ENCODE data around the gene TDP2. TPM values are rescaled to one million over a fixed set of nuclear protein-coding genes. Genes with fewer than 3 reads are reported as not detected.
"Not testable (repeated sequence)": the region's sequence is repeated elsewhere in the genome, so short reads cannot be mapped to it uniquely, and the experiment has no call there.

The TDP2 gene
- total and polyA plus RNA-seq, 2 donors (not counting 3 experiments of a cell fraction or from before 2014, with no cell fraction given), result 13.7 to 39.2 TPM

DNA sequence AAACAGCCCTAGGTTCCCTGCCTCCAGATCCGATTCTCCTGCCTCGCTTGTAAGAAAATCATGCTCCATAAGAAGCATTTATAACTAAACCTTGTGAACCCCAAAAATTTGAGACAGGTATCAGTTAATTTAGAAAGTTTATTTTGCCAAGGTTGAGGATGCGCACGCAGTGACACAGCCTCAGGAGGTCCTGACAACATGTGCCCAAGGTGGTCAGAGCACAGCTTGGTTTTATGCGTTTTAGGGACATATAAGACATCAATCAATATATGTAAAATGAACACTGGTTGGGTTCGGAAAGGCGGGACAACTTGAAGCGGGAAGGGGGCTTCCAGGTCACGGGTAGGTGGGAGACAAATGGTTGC is 2.3 kb upstream of the TDP2 start:
- Histone ChIP-seq H3K9me1 (replicated peaks; ENCODE audit: control insufficient read depth, extremely low read depth, insufficient read depth, low read length) (no peaks in the 10 kb centered on the region), H3K27ac (ENCODE audit: insufficient read depth, low read depth, low read length) (no peak overlapping the region), H4K20me1 (replicated peaks; ENCODE audit: control insufficient read depth, extremely low read depth, insufficient read depth, low read length) (no peaks in the 10 kb centered on the region), H3K79me2 (ENCODE audit: control insufficient read depth, insufficient read depth, low read length) (peaks cover 22% of the 10 kb centered on the region), H3K9me3 (replicated peaks; ENCODE audit: control insufficient read depth, insufficient read depth, low read length) (no peaks in the 10 kb centered on the region), H2AFZ (ENCODE audit: low read depth, low read length) (no peak overlapping the region), H3K4me1 (ENCODE audit: control insufficient read depth, extremely low read depth, insufficient read depth, low read length) (peaks cover 13% of the 10 kb centered on the region), H3K9ac (replicated peaks; ENCODE audit: extremely low read depth, insufficient read depth, low read length) (no peak overlapping the region), H3K4me2 (ENCODE audit: insufficient read depth, low read length) (no peak overlapping the region), H3K36me3 (ENCODE audit: control insufficient read depth in 2 of 2, extremely low read depth in 1 of 2, insufficient read depth in 2 of 2, low read length in 2 of 2) (peaks cover 0 to 2% of the 10 kb centered on the region in 2 experiments), H3K27me3 (ENCODE audit: control insufficient read depth in 2 of 2, insufficient read depth in 2 of 2, low read length in 2 of 2) (no peaks in the 10 kb centered on the region), H3K4me3 (replicated peaks in 1 of 3; ENCODE audit: insufficient read depth in 1 of 3, low read depth in 1 of 3, low read length in 3 of 3) (no peak overlapping the region)
- no TSS peak for BruUV-seq (replicated peaks)
- no peak for FAIRE-seq
- CTCF ChIA-PET, result no interaction called here
- no peak for DNase-seq (ENCODE audit: low read depth, low spot score)
- intact Hi-C loops (cut with micrococcal nuclease) (loop anchor here (5.0 kb wide), 1 partner anchor 33 kb away; no protein-coding TSS in a partner anchor), dilution Hi-C loops (cut with MboI; ENCODE audit: extremely low pct_ligation_motif_present, low sequenced_read_pairs) (no loop called here)
- POLR2A ChIA-PET, result no interaction called here
- TF ChIP-seq, protein P1, sequence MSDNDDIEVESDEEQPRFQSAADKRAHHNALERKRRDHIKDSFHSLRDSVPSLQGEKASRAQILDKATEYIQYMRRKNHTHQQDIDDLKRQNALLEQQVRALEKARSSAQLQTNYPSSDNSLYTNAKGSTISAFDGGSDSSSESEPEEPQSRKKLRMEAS (IDR thresholded peaks at IDR 0.05; ENCODE audit: insufficient read depth, insufficient read length), result no peak
- no peak for TF ChIP-seq GATA2 (IDR thresholded peaks at IDR 0.05; ENCODE audit: insufficient read depth, insufficient read length, low read depth, low read length)

DNA sequence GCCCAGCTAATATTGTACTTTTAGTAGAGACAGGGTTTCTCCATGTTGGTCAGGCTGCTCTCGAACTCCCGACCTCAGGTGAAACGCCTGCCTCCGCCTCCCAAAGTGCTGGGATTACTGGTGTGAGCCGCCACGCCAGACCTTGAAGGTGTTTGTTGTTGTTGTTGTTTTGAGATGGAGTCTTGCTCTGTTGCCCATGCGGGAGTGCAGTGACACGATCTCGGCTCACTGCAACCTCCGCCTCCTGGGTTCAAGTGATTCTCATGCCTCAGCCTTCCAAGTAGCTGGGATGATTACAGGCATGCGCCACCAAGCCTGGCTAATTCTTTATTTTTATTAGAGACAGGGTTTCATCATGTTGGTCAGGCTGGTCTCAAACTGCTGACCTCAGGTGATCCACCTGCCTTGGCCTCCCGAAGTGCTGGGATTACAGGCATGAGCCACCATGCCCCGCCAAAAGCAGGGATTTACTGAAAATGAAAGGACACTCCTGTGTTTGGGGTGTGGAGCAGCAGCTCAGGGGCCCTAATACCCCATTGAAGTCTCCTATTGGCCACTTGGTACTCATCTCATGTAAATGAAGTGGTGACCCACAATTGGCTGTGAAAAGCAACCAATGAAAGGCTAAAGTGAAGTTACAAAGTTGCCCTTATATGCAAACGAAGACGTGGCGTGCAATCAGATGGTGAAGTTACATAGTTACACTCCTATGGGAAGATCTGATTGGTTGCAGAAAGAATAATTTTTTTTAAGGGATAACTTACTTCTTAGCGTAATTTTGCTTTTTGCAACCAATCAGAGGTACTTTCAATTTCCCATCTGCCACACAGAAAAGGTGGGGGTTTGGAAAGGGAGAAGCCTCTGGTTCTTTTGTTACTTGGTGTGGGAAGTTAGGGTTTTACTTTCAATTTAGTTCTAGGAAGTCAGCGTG is 1.6 kb upstream of the TDP2 start:
- H3K4me2 ChIP-seq (ENCODE audit: insufficient read depth, low read length); H3K9me1 ChIP-seq (replicated peaks; ENCODE audit: control insufficient read depth, extremely low read depth, insufficient read depth, low read length); POLR2A ChIA-PET; CTCF ChIA-PET; dilution Hi-C loops (cut with MboI; ENCODE audit: extremely low pct_ligation_motif_present, low sequenced_read_pairs); H3K27ac ChIP-seq (ENCODE audit: insufficient read depth, low read depth, low read length); FAIRE-seq; H4K20me1 ChIP-seq (replicated peaks; ENCODE audit: control insufficient read depth, extremely low read depth, insufficient read depth, low read length); H3K9me3 ChIP-seq (replicated peaks; ENCODE audit: control insufficient read depth, insufficient read depth, low read length); H2AFZ ChIP-seq (ENCODE audit: low read depth, low read length); H3K36me3 ChIP-seq (ENCODE audit: control insufficient read depth in 2 of 2, extremely low read depth in 1 of 2, insufficient read depth in 2 of 2, low read length in 2 of 2); H3K27me3 ChIP-seq (ENCODE audit: control insufficient read depth in 2 of 2, insufficient read depth in 2 of 2, low read length in 2 of 2); DNase-seq (ENCODE audit: low read depth, low spot score); BruUV-seq (replicated peaks); H3K4me3 ChIP-seq (replicated peaks in 1 of 3; ENCODE audit: insufficient read depth in 1 of 3, low read depth in 1 of 3, low read length in 3 of 3); H3K9ac ChIP-seq (replicated peaks; ENCODE audit: extremely low read depth, insufficient read depth, low read length): not testable (repeated sequence)
- Histone ChIP-seq H3K79me2 (ENCODE audit: control insufficient read depth, insufficient read depth, low read length) (peaks cover 23% of the 10 kb centered on the region), H3K4me1 (ENCODE audit: control insufficient read depth, extremely low read depth, insufficient read depth, low read length) (peaks cover 13% of the 10 kb centered on the region)
- intact Hi-C loops (cut with micrococcal nuclease), result loop anchor here (5.0 kb wide), 1 partner anchor 34 kb away; no protein-coding TSS in a partner anchor
